T-helper 2 cell treated with Interferon-gamma antibody and Interleukin-4, amounts not matched to agents 100 ng/mL and 5 ng/mL, for 36 hours (primary cell): ENCODE measurements around the gene SPIRE2. TPM values are rescaled to one million over a fixed set of nuclear protein-coding genes. Genes with fewer than 3 reads are reported as not detected.

Experiments used
- intact Hi-C: fragments of 100-400 bp; cut with micrococcal nuclease; formaldehyde crosslinking; loops from one replicate; pipeline ENCODE4 v1.15.1; 2023
- total RNA-seq: library from RNA; stranded (reverse); gene quantifications from 2 replicates; pipeline ENCODE4 v1.2.3, GENCODE V29; 2022

Gene SPIRE2
- total RNA-seq, 1 donor from 2014 or later, result 1.2 TPM

GRCh38 chr16:89863741-89864526 is 35.7 kb downstream of the SPIRE2 start:
- intact Hi-C loops, result loop anchor here (10.0 kb wide), 1 partner anchor 299 kb away; the partner anchor contains the start of gene RPL13

- intact Hi-C loops, result loop anchor here (10.0 kb wide), 1 partner anchor 300 kb away; the partner anchor contains the start of gene RPL13
Observed at GRCh38 chr16:89864527-89864820, 36.2 kb downstream of the SPIRE2 start.

GRCh38 chr16:89867918-89868317 is 39.6 kb downstream of the SPIRE2 start:
- intact Hi-C loops, result loop anchor here (10.0 kb wide), 1 partner anchor 303 kb away; the partner anchor contains the start of gene RPL13

GRCh38 chr16:89869911-89870310 is 41.6 kb downstream of the SPIRE2 start:
- intact Hi-C loops, result loop anchor here (5.0 to 10.0 kb wide), 4 partner anchors 148 to 753 kb away; partner anchors contain the start of genes RPL13, VPS9D1 and ZNF276

- intact Hi-C loops, result loop anchor here (5.0 to 10.0 kb wide), 3 partner anchors 148 to 753 kb away; partner anchors contain the start of genes VPS9D1 and ZNF276
Observed at GRCh38 chr16:89870440-89870839, 42.2 kb downstream of the SPIRE2 start.

- intact Hi-C loops, result loop anchor here (1.0 to 10.0 kb wide), 5 partner anchors 11 to 755 kb away; partner anchors contain the start of genes VPS9D1 and ZNF276
Observed at GRCh38 chr16:89871895-89872294, 43.6 kb downstream of the SPIRE2 start.

GRCh38 chr16:89873109-89873971 is 45.1 kb downstream of the SPIRE2 start, which contains the start of gene TCF25:
Gene TCF25, plus strand, starts transcription at chr16:89873592. Its CDS starts 76 bp downstream, at chr16:89873668.
- intact Hi-C loops, result loop anchor here (2.0 to 10.0 kb wide), 4 partner anchors 99 to 756 kb away; partner anchors contain the start of genes VPS9D1 and ZNF276

- intact Hi-C loops, result loop anchor here (1.0 to 10.0 kb wide), 6 partner anchors 51 to 757 kb away; partner anchors contain the start of genes VPS9D1 and ZNF276
Observed at GRCh38 chr16:89873972-89874689, 45.9 kb downstream of the SPIRE2 start.

GRCh38 chr16:89879123-89879522 is 50.8 kb downstream of the SPIRE2 start:
- intact Hi-C loops, result loop anchor here (10.0 kb wide), 1 partner anchor 634 kb away; no protein-coding TSS in a partner anchor

GRCh38 chr16:89880477-89881367 is 52.4 kb downstream of the SPIRE2 start:
- intact Hi-C loops, result no loop called here

GRCh38 chr16:89881368-89881730 is 53.1 kb downstream of the SPIRE2 start:
- intact Hi-C loops, result no loop called here

GRCh38 chr16:89883346-89884040 is 55.2 kb downstream of the SPIRE2 start:
- intact Hi-C loops, result no loop called here

- intact Hi-C loops, result no loop called here
Observed at GRCh38 chr16:89884041-89884421, 55.8 kb downstream of the SPIRE2 start.

- intact Hi-C loops, result no loop called here
Observed at GRCh38 chr16:89887243-89887642, 59.0 kb downstream of the SPIRE2 start.

GRCh38 chr16:89890200-89890599 is 61.9 kb downstream of the SPIRE2 start:
- intact Hi-C loops, result no loop called here

- intact Hi-C loops, result no loop called here
Observed at GRCh38 chr16:89890886-89891657, 62.8 kb downstream of the SPIRE2 start.

GRCh38 chr16:89892055-89892630 is 63.9 kb downstream of the SPIRE2 start:
- intact Hi-C loops, result no loop called here

GRCh38 chr16:89892635-89893034 is 64.4 kb downstream of the SPIRE2 start:
- intact Hi-C loops, result no loop called here
